ENCODE results near the gene STX17. TPM values are rescaled to one million over a fixed set of nuclear protein-coding genes. Genes with fewer than 3 reads are reported as not detected.

Gene STX17
- total RNA-seq, 1 donor from 2014 or later: 22.1 TPM

- H3K27me3 Mint-ChIP-seq (ENCODE audit: insufficient read depth): no peaks in the 10 kb centered on the region
- peak overlapping the region; percentile 8 for H3K27ac Mint-ChIP-seq
- intact Hi-C loops (cut with micrococcal nuclease): loop anchor here (2.0 to 10.0 kb wide), 5 partner anchors 48 to 773 kb away; partner anchors contain the start of gene STX17
- no peak for DNase-seq (ENCODE audit: low spot score)
- H3K9me3 Mint-ChIP-seq: no peaks in the 10 kb centered on the region
- H3K4me1 Mint-ChIP-seq (ENCODE audit: low read depth): peaks cover 14% of the 10 kb centered on the region
- H3K4me3 Mint-ChIP-seq: no peak overlapping the region
- H3K36me3 Mint-ChIP-seq (ENCODE audit: low read depth): peaks cover 26% of the 10 kb centered on the region
Observed at GRCh38 chr9:99954819-99955218, 48.4 kb downstream of the STX17 start.

GRCh38 chr9:99955606-99956005, 49.2 kb downstream of the STX17 start:
- intact Hi-C loops (cut with micrococcal nuclease): loop anchor here (2.0 to 10.0 kb wide), 5 partner anchors 49 to 773 kb away; partner anchors contain the start of gene STX17
- H3K4me3 Mint-ChIP-seq: no peak overlapping the region
- peaks cover 14% of the 10 kb centered on the region for H3K4me1 Mint-ChIP-seq (ENCODE audit: low read depth)
- no peaks in the 10 kb centered on the region for H3K9me3 Mint-ChIP-seq
- H3K27me3 Mint-ChIP-seq (ENCODE audit: insufficient read depth): no peaks in the 10 kb centered on the region
- no peak for DNase-seq (ENCODE audit: low spot score)
- no peak overlapping the region for H3K27ac Mint-ChIP-seq
- peaks cover 22% of the 10 kb centered on the region for H3K36me3 Mint-ChIP-seq (ENCODE audit: low read depth)

GRCh38 chr9:99962680-99963261, 56.3 kb downstream of the STX17 start:
- no peaks in the 10 kb centered on the region for H3K27me3 Mint-ChIP-seq (ENCODE audit: insufficient read depth)
- H3K27ac Mint-ChIP-seq: no peak overlapping the region
- no peaks in the 10 kb centered on the region for H3K9me3 Mint-ChIP-seq
- H3K4me1 Mint-ChIP-seq (ENCODE audit: low read depth): no peaks in the 10 kb centered on the region
- no peak overlapping the region for H3K4me3 Mint-ChIP-seq
- DNase-seq (ENCODE audit: low spot score): no peak
- intact Hi-C loops (cut with micrococcal nuclease): no loop called here
- H3K36me3 Mint-ChIP-seq (ENCODE audit: low read depth): peaks cover 35% of the 10 kb centered on the region

- Mint-ChIP-seq H3K4me1 (ENCODE audit: low read depth) (no peaks in the 10 kb centered on the region), H3K36me3 (ENCODE audit: low read depth) (peaks cover 36% of the 10 kb centered on the region), H3K27me3 (ENCODE audit: insufficient read depth) (no peaks in the 10 kb centered on the region), H3K4me3 (no peak overlapping the region), H3K27ac (no peak overlapping the region), H3K9me3 (no peaks in the 10 kb centered on the region)
- intact Hi-C loops (cut with micrococcal nuclease): no loop called here
- no peak for DNase-seq (ENCODE audit: low spot score)
Observed at GRCh38 chr9:99964336-99964735, 57.9 kb downstream of the STX17 start.

GRCh38 chr9:99966001-99966400, 59.5 kb downstream of the STX17 start:
- no peaks in the 10 kb centered on the region for H3K4me1 Mint-ChIP-seq (ENCODE audit: low read depth)
- DNase-seq (ENCODE audit: low spot score): no peak
- no peak overlapping the region for H3K27ac Mint-ChIP-seq
- intact Hi-C loops (cut with micrococcal nuclease): no loop called here
- H3K27me3 Mint-ChIP-seq (ENCODE audit: insufficient read depth): no peaks in the 10 kb centered on the region
- no peaks in the 10 kb centered on the region for H3K9me3 Mint-ChIP-seq
- no peak overlapping the region for H3K4me3 Mint-ChIP-seq
- H3K36me3 Mint-ChIP-seq (ENCODE audit: low read depth): peaks cover 36% of the 10 kb centered on the region

GRCh38 chr9:99966716-99967115, 60.3 kb downstream of the STX17 start:
- no peak overlapping the region for H3K4me3 Mint-ChIP-seq
- no peak for DNase-seq (ENCODE audit: low spot score)
- H3K9me3 Mint-ChIP-seq: no peaks in the 10 kb centered on the region
- intact Hi-C loops (cut with micrococcal nuclease): no loop called here
- peaks cover 30% of the 10 kb centered on the region for H3K36me3 Mint-ChIP-seq (ENCODE audit: low read depth)
- H3K27me3 Mint-ChIP-seq (ENCODE audit: insufficient read depth): no peaks in the 10 kb centered on the region
- no peak overlapping the region for H3K27ac Mint-ChIP-seq
- no peaks in the 10 kb centered on the region for H3K4me1 Mint-ChIP-seq (ENCODE audit: low read depth)

GRCh38 chr9:99967457-99967856, 61.0 kb downstream of the STX17 start:
- Mint-ChIP-seq H3K4me1 (ENCODE audit: low read depth) (no peaks in the 10 kb centered on the region), H3K9me3 (no peaks in the 10 kb centered on the region), H3K4me3 (no peak overlapping the region), H3K27ac (no peak overlapping the region), H3K27me3 (ENCODE audit: insufficient read depth) (no peaks in the 10 kb centered on the region), H3K36me3 (ENCODE audit: low read depth) (peaks cover 27% of the 10 kb centered on the region)
- no peak for DNase-seq (ENCODE audit: low spot score)
- intact Hi-C loops (cut with micrococcal nuclease): no loop called here

GRCh38 chr9:99970481-99970880, 64.0 kb downstream of the STX17 start:
- Mint-ChIP-seq H3K4me1 (ENCODE audit: low read depth) (no peaks in the 10 kb centered on the region), H3K4me3 (no peak overlapping the region), H3K36me3 (ENCODE audit: low read depth) (peaks cover 21% of the 10 kb centered on the region), H3K27ac (no peak overlapping the region), H3K27me3 (ENCODE audit: insufficient read depth) (no peaks in the 10 kb centered on the region), H3K9me3 (no peaks in the 10 kb centered on the region)
- intact Hi-C loops (cut with micrococcal nuclease): no loop called here
- DNase-seq (ENCODE audit: low spot score): no peak

- Mint-ChIP-seq H3K36me3 (ENCODE audit: low read depth) (peaks cover 21% of the 10 kb centered on the region), H3K4me1 (ENCODE audit: low read depth) (no peaks in the 10 kb centered on the region), H3K4me3 (no peak overlapping the region), H3K27me3 (ENCODE audit: insufficient read depth) (no peaks in the 10 kb centered on the region), H3K27ac (no peak overlapping the region), H3K9me3 (no peaks in the 10 kb centered on the region)
- intact Hi-C loops (cut with micrococcal nuclease): no loop called here
- DNase-seq (ENCODE audit: low spot score): no peak
Observed at GRCh38 chr9:99971410-99971809, 65.0 kb downstream of the STX17 start.

GRCh38 chr9:99973455-99973854, 67.0 kb downstream of the STX17 start:
- no peaks in the 10 kb centered on the region for H3K4me1 Mint-ChIP-seq (ENCODE audit: low read depth)
- H3K27ac Mint-ChIP-seq: no peak overlapping the region
- peaks cover 10% of the 10 kb centered on the region for H3K36me3 Mint-ChIP-seq (ENCODE audit: low read depth)
- H3K27me3 Mint-ChIP-seq (ENCODE audit: insufficient read depth): no peaks in the 10 kb centered on the region
- H3K4me3 Mint-ChIP-seq: no peak overlapping the region
- H3K9me3 Mint-ChIP-seq: no peaks in the 10 kb centered on the region
- intact Hi-C loops (cut with micrococcal nuclease): no loop called here
- DNase-seq (ENCODE audit: low spot score): no peak

- Mint-ChIP-seq H3K4me1 (ENCODE audit: low read depth) (no peaks in the 10 kb centered on the region), H3K4me3 (no peak overlapping the region), H3K27ac (no peak overlapping the region), H3K9me3 (no peaks in the 10 kb centered on the region), H3K27me3 (ENCODE audit: insufficient read depth) (no peaks in the 10 kb centered on the region), H3K36me3 (ENCODE audit: low read depth) (peaks cover 5% of the 10 kb centered on the region)
- intact Hi-C loops (cut with micrococcal nuclease): no loop called here
- no peak for DNase-seq (ENCODE audit: low spot score)
Observed at GRCh38 chr9:99977033-99977792, 70.8 kb downstream of the STX17 start.

GRCh38 chr9:99978221-99978620, 71.8 kb downstream of the STX17 start:
- H3K4me1 Mint-ChIP-seq (ENCODE audit: low read depth): no peaks in the 10 kb centered on the region
- no peaks in the 10 kb centered on the region for H3K27me3 Mint-ChIP-seq (ENCODE audit: insufficient read depth)
- peaks cover 5% of the 10 kb centered on the region for H3K36me3 Mint-ChIP-seq (ENCODE audit: low read depth)
- intact Hi-C loops (cut with micrococcal nuclease): no loop called here
- DNase-seq (ENCODE audit: low spot score): no peak
- no peak overlapping the region for H3K4me3 Mint-ChIP-seq
- no peaks in the 10 kb centered on the region for H3K9me3 Mint-ChIP-seq
- no peak overlapping the region for H3K27ac Mint-ChIP-seq

- DNase-seq (ENCODE audit: low spot score): no peak
- intact Hi-C loops (cut with micrococcal nuclease): no loop called here
- Mint-ChIP-seq H3K36me3 (ENCODE audit: low read depth) (peaks cover 5% of the 10 kb centered on the region), H3K27ac (no peak overlapping the region), H3K9me3 (no peaks in the 10 kb centered on the region), H3K4me3 (no peak overlapping the region), H3K27me3 (ENCODE audit: insufficient read depth) (no peaks in the 10 kb centered on the region), H3K4me1 (ENCODE audit: low read depth) (no peaks in the 10 kb centered on the region)
Observed at GRCh38 chr9:99980598-99980997, 74.1 kb downstream of the STX17 start.

Measured in activated T-helper 1 cell treated with anti-CD3 and anti-CD28 coated beads, Interleukin-12 subunit alpha, Interleukin-12 subunit beta, Interleukin-2, Interleukin-4 antibody, amounts not matched to agents 30 ng/mL and 10 ng/mL and 1 ng/mL, durations not matched to agents 14 hours and 24 hours and 36 hours (primary cell).